NCI-H146 (cell line): ENCODE results near the gene TXNDC12.
A peak's percentile ranks its signal among the peaks of the same experiment; 100 is the strongest.
"Not testable (repeated sequence)": the region's sequence is repeated elsewhere in the genome, so short reads cannot be mapped to it uniquely, and the experiment has no call there.

Experiments
- DNase-seq: peaks from one replicate; lab custom pipeline; 2025; lab: John Stamatoyannopoulos, UW

TXNDC12 gene

DNA sequence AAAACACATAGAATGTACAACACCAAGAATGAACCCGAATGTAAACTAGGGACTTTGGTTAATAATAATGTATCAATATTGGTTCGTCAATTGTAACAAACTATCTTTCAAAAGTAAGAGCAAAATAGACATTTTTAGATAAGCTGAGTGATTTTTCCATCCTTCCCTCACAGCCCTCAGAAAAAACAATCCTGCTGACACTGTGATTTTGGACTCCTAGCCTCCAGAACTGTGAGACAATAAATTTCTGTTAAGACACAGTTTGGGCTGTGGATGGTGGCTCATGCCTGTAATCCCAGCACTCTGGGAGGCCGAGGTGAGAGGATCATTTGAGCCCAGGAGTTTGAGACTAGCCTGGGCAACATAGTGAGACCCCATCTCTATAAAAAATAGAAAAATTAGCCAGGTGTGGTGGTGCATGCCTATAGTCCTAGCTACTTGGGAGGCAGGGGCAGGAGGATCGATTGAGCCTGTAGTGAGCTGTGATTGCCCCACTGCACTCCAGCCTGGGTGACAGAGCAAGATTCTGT lies 9.3 kb downstream of the TXNDC12 start:
- DNase-seq = not testable (repeated sequence)

DNA sequence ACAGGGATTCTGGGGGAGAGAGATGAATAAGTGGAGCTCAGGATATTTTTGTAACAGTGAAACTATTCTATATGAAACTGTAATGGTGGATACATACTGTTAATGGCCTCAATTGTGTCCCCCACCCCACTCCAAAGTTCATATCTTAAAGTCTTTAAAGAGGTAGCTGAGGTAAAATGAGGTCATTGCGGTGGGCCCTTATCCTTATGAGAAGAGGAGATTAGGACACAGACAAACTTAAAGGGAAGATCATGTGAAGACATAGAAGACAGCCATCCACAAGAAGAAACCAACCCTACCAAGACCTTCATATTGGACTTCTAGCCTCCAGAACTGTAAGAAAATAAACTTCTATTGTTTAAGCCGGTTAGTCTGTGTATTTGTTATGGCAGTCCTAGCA lies 9.8 kb downstream of the TXNDC12 start:
- DNase-seq = no peak

DNA sequence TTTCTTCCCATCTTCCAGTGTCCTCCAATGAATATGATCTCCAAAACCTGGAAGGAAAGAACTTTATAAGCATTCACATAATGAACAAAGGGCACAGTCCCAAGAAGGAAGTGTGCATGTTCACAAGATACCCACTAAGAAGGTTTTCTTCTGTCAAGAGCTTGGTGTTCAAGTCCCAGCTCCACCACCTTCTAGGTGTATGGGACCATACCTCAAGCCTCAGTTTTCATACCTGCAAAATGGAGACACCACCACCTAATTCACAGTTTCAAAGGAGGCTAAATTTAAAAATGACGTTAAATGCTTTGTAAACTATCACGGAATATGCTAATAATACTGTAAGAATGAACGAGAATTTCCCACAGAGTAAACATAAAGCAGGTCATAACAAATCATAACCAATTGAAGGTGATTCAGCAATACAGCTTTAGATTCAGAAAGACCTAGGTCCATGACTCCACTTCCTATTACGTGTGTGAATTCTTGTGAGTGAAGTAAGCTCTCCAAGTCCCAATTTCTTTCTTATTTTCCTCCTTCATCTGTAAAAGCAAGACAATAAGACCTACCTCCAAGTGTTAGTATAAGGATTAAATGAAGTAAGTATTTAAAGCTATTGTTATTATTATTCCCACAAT lies 13.3 kb downstream of the TXNDC12 start:
- DNase-seq = no peak

DNA sequence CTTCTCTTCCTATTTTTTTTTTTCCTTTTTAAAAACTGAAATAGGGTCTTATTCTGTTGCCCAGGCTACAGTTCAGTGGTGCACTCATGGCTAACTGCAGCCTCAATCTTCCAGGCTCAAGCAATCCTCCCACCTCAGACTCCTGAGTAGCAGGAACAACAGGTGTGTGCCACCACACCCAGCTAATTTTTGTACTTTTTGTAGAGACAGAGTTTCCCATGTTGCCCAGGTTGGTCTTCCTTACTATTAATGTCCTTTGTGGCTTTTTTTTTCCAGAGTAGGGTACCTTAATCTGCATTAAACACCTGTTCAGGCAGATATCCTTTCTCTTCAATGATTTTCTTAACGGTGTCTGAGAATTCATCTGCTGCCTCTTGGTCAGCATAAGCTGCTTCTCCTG lies 17.1 kb downstream of the TXNDC12 start:
- DNase-seq = no peak

DNA sequence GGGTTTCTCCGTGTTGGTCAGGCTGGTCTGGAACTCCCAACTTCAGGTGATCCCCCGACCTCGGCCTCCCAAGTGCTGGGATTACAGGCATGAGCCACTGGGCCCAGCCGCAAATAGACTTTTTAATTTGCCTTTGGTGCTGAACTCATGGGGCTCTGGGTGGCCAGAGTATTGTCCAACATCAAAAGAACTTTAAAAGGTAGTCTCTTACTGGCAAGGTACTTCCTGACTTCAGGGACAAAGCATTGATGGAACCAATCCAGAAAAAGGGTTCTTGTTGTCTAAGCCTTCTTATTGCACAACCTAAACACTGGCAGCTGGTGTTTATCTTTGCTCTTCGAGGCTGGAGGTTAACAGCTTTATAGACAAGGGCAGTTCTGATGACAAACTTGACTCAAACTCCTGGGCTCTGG lies 17.6 kb downstream of the TXNDC12 start:
- DNase-seq = no peak

DNA sequence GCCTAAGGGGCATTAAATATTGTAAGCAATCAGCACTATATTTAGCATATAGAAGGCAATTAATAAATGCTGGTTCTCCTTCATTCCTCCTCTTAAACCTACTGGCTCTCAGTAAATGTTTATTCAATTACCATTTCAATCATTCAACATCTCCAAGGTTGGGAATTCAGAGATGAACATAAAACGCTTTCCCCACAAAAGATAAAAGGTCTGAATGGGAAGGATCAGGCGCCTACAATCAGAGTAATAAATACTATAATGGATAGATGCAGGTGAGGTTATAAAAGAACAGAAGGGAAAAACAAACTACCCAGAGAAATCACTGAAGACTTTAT lies 21.0 kb downstream of the TXNDC12 start:
- DNase-seq = no peak

DNA sequence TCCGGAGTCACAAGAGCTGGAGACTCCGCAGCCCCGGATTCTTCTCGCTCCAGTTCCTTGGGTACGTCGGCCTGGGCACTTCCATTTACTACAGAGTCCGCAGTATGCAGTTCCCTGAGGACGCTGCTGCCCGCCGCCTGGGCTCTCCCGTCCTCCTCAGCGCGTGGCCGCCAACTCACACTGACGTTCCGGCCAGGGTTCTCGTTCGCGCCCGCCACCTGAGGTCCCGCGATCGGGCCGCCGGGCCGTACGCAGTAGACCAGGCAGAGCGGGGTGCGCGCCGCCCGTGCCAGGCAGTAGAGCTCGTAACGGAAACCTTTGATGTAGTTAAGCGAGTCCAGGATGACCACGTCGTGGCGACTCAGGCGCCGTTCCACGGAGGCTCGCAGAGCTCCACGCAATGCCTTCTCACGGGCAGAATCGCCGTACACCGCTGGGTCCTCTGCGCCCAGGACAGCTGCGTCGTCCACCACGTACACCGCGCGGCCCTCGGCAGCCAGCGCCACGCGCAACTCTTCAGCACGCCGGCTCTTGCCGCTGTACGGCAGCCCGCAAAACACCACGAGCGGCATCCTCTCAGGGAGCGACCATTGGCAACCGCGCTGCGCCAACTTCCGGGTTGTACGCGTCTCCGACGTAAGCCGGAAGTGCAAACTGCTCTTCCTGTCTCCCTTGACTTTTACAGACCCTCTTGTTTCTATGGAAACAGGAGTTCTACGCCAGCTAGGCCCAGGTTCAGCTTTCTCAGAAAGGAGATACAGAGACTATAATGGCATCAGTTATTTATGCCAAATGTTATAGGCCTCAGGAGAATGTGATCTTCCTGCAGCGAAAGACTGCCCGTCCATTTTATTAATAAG lies 21.6 kb downstream of the TXNDC12 start, which contains the start of gene KTI12:
TSS of gene KTI12 (minus strand) at position 621 of the 860 bp plus-strand sequence. CDS start at position 572, 49 bp downstream.
- peak; percentile 92 for DNase-seq

DNA sequence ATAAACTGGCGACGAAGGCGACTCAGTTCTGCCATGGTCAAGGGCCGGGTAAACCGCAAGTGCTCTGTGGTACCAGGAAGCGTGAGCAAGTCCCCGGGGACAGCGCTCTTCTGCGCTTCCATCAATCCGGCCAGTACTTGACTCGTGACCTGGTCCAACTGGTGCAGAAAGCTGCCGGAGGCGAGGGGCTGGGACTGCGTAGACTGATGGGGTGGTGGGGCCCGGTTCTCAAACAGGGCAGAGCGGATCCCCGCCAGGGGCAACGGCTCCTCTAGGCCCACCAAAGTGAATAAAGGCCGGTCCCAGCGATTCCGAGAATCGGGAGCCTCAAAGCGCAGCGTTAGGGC lies 22.2 kb downstream of the TXNDC12 start:
- peak; percentile 29 for DNase-seq

DNA sequence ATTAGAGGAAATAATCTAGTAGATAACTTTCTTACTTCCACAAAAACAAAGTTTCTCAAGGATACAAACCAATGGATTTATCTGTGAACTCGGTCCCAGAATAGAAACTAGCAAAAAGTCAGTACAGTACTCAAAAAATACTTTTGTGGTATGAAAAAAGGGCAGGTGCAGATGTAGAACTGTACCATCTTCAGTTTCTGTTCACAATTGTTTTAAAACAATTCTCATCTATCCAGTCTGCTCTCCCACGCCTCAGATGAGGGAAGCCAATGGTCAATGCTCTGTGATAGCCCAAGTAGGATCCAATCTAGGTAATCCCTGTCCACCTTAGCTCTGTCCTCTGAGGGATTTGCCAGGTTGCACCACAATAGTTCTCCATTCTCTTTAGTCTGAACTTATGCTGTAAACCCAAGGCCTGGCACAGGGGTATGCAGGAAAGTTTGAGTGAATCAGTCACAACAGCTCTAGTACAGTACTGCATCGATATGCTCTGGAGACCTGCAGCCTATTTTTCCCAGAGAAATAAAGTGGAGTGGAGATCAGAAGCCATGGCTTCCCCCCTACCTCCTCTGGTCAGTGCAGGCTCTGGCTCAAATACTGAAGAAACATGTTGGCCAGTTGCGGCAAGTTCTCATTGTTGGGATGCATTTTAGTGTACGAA lies 22.7 kb downstream of the TXNDC12 start:
- DNase-seq = no peak

DNA sequence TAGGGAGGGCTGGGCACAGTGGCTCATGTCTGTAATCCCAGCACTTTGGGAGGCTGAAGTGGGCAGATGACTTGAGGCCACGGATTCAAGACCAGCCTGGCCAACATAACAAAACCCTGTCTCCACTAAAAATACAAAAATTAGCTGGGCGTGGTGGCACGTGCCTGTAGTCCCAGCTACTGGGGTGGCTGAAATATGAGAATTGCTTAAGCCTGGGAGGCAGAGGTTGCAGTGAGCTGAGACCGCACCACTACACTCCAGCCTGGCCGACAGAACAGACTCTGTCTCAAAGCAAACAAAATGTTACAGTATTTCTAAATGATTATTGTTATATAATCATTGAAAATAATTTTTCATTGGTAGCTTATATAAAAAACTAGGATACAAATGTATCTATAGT lies 26.2 kb downstream of the TXNDC12 start:
- DNase-seq = not testable (repeated sequence)

DNA sequence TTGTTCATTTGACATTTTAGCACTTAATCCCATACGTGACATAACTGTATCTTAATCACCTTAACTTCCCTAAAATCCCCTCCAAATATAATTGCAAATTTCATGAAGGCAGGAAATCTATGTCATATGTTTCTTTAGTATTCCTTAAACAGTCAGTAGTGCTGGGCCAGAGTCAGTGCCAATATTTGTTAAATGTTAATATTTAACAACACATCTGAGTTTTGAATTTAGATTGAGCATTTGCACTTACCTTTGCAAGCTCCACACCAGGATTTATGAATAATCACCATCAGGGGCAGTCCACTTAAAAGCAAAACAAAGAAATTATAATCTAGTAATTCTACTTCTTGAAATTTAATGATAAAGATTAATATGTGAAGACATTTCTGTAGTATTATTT lies 26.7 kb downstream of the TXNDC12 start:
- DNase-seq = no peak

DNA sequence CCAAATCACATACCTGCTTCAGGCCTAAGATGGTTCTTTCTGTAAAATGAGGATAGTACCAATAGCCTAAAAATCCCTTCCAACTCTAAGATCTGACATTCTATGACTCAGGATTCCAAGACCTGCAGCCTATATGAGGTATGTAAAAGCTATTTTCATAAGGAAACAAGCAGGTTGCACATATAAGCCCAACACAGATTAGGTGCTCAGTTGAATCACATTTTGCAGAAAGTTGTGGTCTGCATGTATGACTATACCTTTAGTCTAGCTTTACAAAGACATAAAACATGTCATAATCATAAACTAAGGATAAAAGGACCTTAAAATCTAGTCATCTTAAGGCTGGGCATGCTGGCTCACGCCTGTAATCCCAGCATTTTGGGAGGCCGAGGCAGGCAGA lies 28.7 kb downstream of the TXNDC12 start:
- no peak for DNase-seq

DNA sequence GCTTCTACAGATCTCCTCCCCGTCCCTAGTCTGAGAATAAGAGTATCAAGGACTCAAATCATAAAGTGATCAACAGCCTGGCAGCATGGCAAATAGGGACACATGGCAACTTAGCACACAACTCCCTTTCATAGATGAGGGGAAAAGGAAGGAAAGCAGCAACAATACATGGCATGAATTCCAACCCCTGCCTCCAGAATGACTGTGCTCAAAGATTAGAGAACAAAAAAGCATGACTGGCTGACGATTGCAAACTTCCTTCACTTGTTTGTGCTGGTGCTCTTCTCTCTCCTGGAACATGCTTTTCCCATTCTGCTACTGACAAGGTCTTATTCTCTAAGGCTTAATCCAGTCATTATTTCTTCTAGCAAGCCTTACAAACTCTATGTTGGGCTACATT lies 32.9 kb downstream of the TXNDC12 start:
- no peak for DNase-seq

DNA sequence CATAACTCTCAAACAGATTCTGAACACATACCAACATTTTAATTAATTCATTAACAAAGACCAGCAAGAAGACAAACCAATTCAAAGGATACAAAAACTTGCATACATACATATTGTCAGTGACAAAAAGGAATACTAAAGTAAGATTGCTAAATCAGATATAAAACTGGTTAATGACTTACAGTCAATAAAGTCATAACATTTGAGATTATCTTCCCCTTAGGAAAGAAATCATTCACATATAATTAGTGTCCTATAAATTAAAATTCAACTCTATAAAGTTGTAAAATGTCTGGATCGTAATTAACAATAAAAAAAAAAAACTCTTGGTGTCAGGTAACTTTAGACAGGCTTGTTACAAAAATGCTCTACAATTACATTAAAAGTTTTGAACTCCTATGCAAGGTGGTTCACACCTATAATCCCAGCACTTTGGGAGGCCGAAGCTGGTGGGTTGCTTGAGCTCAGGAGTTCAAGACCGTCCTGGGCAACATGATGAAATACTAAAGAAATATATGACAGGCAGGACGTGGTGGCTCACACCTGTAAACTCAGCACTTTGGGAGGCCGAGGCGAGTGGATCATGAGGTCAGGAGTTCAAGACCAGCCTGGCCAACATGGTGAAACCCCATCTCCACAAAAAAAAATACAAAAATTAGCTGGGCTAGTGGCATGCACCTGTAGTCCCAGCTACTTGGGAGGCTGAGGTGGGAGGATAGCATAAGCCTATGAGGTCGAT lies 46.8 kb downstream of the TXNDC12 start:
- no peak for DNase-seq

DNA sequence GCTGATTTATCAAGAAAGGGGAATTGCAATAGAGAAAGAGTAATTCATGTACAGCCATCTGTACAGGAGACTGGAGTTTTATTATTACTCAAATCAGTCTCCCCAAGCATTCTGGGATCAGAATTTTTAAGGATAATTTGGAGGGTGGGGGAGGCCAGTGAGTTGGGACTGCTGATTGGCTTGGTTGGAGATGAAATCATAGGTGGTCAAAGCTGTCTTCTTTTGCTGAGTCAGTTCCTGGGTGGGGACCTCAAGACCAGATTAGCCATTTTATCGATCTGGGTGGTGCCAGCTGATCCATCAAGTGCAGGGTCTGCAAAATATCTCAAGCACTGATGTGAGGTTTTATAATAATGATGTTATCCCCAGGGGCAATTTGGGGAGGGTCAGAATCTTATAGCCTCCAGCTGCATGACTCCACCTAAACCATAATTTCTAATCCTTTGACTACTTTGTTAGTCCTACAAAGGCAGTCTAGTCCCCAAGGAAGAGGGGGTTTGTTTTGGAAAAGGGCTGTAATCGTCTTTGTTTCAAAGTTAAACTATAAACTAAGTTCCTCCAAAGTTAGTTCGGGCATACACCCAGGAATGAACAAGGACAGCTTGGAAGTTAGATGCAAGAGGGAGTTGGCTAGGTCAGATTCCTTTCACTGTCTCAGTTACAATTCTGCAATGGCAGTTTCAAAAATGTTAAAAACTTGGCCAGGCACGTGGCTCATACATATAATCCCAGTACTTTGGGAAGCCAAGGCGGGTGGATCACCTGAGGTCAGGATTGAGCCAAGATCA lies 47.6 kb downstream of the TXNDC12 start:
- no peak for DNase-seq

DNA sequence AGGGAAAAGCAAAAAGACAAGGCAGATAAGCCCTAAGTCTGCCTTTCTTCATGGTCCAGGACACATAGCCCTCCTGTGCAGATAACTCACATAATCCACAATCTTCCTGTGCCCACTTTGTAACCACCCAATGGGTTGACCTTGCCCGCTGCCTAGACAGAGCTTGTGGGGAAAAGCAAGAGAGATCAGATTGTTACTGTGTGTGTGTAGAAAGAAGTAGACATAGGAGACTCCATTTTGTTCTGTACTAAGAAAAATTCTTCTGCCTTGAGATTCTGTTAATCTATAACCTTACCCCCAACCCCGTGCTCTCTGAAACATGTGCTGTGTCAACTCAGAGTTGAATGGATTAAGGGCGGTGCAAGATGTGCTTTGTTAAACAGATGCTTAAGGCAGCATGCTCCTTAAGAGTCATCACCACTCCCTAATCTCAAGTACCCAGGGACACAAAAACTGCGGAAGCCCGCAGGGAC lies 48.9 kb downstream of the TXNDC12 start:
- DNase-seq = not testable (repeated sequence)

DNA sequence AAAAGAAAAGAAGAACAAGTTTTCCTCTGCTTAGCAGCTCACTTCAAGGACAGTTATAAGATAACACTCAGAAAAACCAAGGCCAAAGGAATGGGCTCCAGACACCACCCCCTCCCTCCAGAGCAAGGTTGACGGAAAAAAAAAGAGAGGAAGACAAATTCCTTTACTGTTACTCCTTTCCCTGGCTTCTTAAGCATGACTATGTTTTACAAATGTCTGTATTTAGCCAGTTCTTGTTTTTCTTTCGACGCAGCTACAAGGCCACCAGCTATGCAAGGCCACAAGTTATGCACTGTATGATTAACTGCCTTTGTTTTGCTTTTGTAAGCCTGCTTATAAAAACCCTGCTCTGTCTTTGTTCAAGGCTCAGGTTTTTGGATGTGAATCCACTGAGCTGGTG lies 49.4 kb downstream of the TXNDC12 start:
- DNase-seq = not testable (repeated sequence)

DNA sequence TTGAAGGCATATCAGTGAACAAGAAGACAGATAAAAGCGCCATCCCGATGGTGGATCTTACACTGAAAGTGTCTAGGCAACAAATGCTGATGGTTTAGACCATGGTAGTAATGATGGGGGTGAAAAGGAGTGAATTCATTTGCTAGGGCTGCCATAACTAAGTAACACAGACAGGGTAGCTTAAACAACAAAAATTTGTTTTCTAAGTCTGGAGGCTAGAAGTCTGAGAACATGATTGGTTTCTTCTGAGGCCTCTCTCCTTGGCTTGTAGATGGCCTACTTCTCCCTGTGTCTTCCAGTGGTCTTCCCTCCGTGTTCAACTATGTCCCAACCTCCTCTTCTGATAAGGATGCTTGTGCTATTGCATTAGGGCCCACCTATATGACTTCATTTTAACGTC lies 51.1 kb downstream of the TXNDC12 start:
- no peak for DNase-seq

DNA sequence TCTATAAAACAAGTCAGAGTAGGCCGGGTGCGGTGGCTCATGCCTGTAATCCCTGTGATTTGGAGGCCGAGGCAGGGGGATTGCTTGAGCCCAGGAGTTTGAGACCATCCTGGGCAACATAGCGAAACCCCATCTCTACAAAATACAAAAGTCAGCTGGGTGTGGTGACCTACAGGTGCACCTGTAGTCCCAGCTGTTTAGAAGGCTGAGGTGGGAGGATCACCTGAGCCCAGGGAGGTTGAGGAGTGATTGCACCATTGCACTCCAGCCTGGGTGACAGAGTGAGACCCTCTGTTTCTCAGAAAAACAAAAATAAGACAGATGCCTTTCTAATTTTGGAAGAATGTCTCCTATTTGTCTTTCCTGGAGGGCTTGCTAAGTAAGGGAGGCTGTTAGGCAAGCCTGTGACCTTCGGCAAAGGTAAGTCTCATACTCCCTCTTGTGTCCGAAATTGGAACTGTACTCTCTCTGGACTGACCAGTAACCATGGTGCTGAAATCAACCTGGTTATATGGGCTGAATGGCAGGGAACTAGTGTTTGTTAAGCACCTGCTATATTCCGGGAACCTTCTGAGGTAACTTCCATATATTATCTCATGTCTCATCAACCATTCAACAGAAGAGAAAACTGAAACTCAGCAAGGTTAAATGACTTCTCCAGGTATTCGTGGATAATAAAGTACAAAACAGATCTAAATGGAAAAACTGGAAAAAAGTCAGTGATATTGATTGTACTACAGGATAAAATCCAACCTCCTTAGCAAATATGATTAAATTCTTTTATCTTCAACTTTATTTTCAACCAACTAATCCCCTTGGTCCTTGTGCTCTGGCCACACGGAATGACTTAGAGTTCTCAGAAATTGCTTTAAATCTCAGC lies 52.7 kb downstream of the TXNDC12 start:
- peak; percentile 86 for DNase-seq

DNA sequence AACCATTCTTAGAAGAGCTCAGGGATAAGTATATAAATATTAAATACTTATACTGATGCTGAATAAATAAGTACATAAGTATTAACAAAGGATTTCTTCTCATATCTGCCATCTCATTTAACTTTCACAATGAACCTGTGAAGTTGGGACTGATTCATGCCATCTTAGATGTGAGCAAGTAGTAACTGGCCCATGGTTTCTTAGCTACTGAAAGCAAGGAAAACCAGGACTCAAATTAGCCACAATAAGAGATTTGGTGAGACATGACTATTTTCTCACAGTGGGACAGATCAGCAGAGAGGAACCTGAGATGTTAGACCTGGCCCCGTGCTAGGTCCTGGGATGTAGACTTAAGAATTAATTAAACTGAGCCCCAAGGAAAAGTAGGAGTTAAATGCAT lies 56.3 kb downstream of the TXNDC12 start:
- DNase-seq = no peak
